ENCODE measurements around the gene TMEM9B.
A peak's percentile ranks its signal among the peaks of the same experiment; 100 is the strongest.

Gene TMEM9B

GRCh38 chr11:8928981-8929615 lies 35.1 kb downstream of the TMEM9B start:
- no peak overlapping the region for H3K27ac Mint-ChIP-seq

GRCh38 chr11:8928205-8928604 lies 36.0 kb downstream of the TMEM9B start:
- H3K27ac Mint-ChIP-seq = no peak overlapping the region
- H3K4me3 Mint-ChIP-seq = no peak overlapping the region
- no peak for ATAC-seq (ENCODE audit: low read depth)
- H3K9me3 Mint-ChIP-seq = no peaks in the 10 kb centered on the region
- DNase-seq (ENCODE audit: low spot score in 2 of 2) = no peak
- no peaks in the 10 kb centered on the region for H3K4me1 Mint-ChIP-seq
- H3K36me3 Mint-ChIP-seq = no peaks in the 10 kb centered on the region
- peaks cover 3% of the 10 kb centered on the region for H3K27me3 Mint-ChIP-seq

More at GRCh38 chr11:8928981-8929615, 35.1 kb downstream of the TMEM9B start:
- Mint-ChIP-seq H3K9me3 (no peaks in the 10 kb centered on the region), H3K4me1 (no peaks in the 10 kb centered on the region), H3K27me3 (peaks cover 3% of the 10 kb centered on the region), H3K4me3 (no peak overlapping the region), H3K36me3 (no peaks in the 10 kb centered on the region)
- ATAC-seq (ENCODE audit: low read depth) = no peak
- DNase-seq (ENCODE audit: low spot score in 2 of 2) = no peak

GRCh38 chr11:8927233-8927632 lies 37.0 kb downstream of the TMEM9B start:
- H3K36me3 Mint-ChIP-seq = no peaks in the 10 kb centered on the region
- no peak for DNase-seq (ENCODE audit: low spot score in 2 of 2)
- no peaks in the 10 kb centered on the region for H3K9me3 Mint-ChIP-seq
- H3K27me3 Mint-ChIP-seq = peaks cover 3% of the 10 kb centered on the region
- no peak overlapping the region for H3K4me3 Mint-ChIP-seq
- no peak for ATAC-seq (ENCODE audit: low read depth)
- H3K27ac Mint-ChIP-seq = no peak overlapping the region
- no peaks in the 10 kb centered on the region for H3K4me1 Mint-ChIP-seq

GRCh38 chr11:8926236-8926635 lies 38.0 kb downstream of the TMEM9B start:
- Mint-ChIP-seq H3K36me3 (no peaks in the 10 kb centered on the region), H3K27me3 (peaks cover 3% of the 10 kb centered on the region), H3K9me3 (no peaks in the 10 kb centered on the region), H3K4me1 (no peaks in the 10 kb centered on the region), H3K4me3 (no peak overlapping the region), H3K27ac (no peak overlapping the region)
- DNase-seq (ENCODE audit: low spot score in 2 of 2) = no peak
- no peak for ATAC-seq (ENCODE audit: low read depth)

- Mint-ChIP-seq H3K4me3 (no peak overlapping the region), H3K27ac (no peak overlapping the region), H3K4me1 (no peaks in the 10 kb centered on the region), H3K9me3 (no peaks in the 10 kb centered on the region), H3K36me3 (no peaks in the 10 kb centered on the region), H3K27me3 (peaks cover 3% of the 10 kb centered on the region)
- ATAC-seq (ENCODE audit: low read depth) (no peak), DNase-seq (ENCODE audit: low spot score in 2 of 2) (no peak)
Observed at GRCh38 chr11:8925711-8926110, 38.5 kb downstream of the TMEM9B start.

GRCh38 chr11:8922691-8923090 lies 41.6 kb downstream of the TMEM9B start:
- DNase-seq (ENCODE audit: low spot score in 2 of 2) = no peak
- H3K9me3 Mint-ChIP-seq = no peaks in the 10 kb centered on the region
- no peak for ATAC-seq (ENCODE audit: low read depth)
- H3K27ac Mint-ChIP-seq = no peak overlapping the region
- no peaks in the 10 kb centered on the region for H3K36me3 Mint-ChIP-seq
- no peaks in the 10 kb centered on the region for H3K27me3 Mint-ChIP-seq
- no peak overlapping the region for H3K4me3 Mint-ChIP-seq
- H3K4me1 Mint-ChIP-seq = no peaks in the 10 kb centered on the region

GRCh38 chr11:8917157-8917825 lies 47.0 kb downstream of the TMEM9B start:
- Mint-ChIP-seq H3K36me3 (no peaks in the 10 kb centered on the region), H3K4me3 (no peak overlapping the region), H3K4me1 (peaks cover 10% of the 10 kb centered on the region), H3K9me3 (no peaks in the 10 kb centered on the region), H3K27ac (no peak overlapping the region), H3K27me3 (no peaks in the 10 kb centered on the region)
- no peak for DNase-seq (ENCODE audit: low spot score in 2 of 2)
- ATAC-seq (ENCODE audit: low read depth) = no peak

GRCh38 chr11:8914661-8915018 lies 49.6 kb downstream of the TMEM9B start:
- ATAC-seq (ENCODE audit: low read depth) (no peak), DNase-seq (ENCODE audit: low spot score in 2 of 2) (no peak)
- peaks cover 2% of the 10 kb centered on the region for H3K27me3 Mint-ChIP-seq
- H3K4me1 Mint-ChIP-seq = peaks cover 21% of the 10 kb centered on the region
- H3K27ac Mint-ChIP-seq = peak overlapping the region; percentile 50
- no peak overlapping the region for H3K4me3 Mint-ChIP-seq
- no peaks in the 10 kb centered on the region for H3K36me3 Mint-ChIP-seq
- no peaks in the 10 kb centered on the region for H3K9me3 Mint-ChIP-seq

GRCh38 chr11:8913961-8914660 lies 50.1 kb downstream of the TMEM9B start:
- peaks cover 2% of the 10 kb centered on the region for H3K27me3 Mint-ChIP-seq
- no peaks in the 10 kb centered on the region for H3K9me3 Mint-ChIP-seq
- DNase-seq (ENCODE audit: low spot score in 2 of 2) (peak; percentile 21 to 28), ATAC-seq (ENCODE audit: low read depth) (peak; percentile 54)
- H3K27ac Mint-ChIP-seq = peak overlapping the region; percentile 50
- H3K4me3 Mint-ChIP-seq = peak overlapping the region; percentile 73
- no peaks in the 10 kb centered on the region for H3K36me3 Mint-ChIP-seq
- peaks cover 21% of the 10 kb centered on the region for H3K4me1 Mint-ChIP-seq

- H3K9me3 Mint-ChIP-seq = no peaks in the 10 kb centered on the region
- H3K36me3 Mint-ChIP-seq = no peaks in the 10 kb centered on the region
- H3K4me1 Mint-ChIP-seq = peaks cover 24% of the 10 kb centered on the region
- ATAC-seq (ENCODE audit: low read depth) (peak; percentile 56), DNase-seq (ENCODE audit: low spot score in 2 of 2) (peak; percentile 32 to 51)
- peak within 1 kb of the TSS; percentile 58 for H3K27ac Mint-ChIP-seq
- H3K4me3 Mint-ChIP-seq = peak within 1 kb of the TSS; percentile 95
- H3K27me3 Mint-ChIP-seq = peaks cover 2% of the 10 kb centered on the region
Observed at GRCh38 chr11:8911029-8911823, 53.0 kb downstream of the TMEM9B start, which contains the start of gene AKIP1. Gene AKIP1, plus strand, starts transcription at chr11:8911189. Its CDS starts 261 bp downstream, at chr11:8911450.

GRCh38 chr11:8910649-8911026 lies 53.6 kb downstream of the TMEM9B start:
- peaks cover 2% of the 10 kb centered on the region for H3K27me3 Mint-ChIP-seq
- peak overlapping the region; percentile 95 for H3K4me3 Mint-ChIP-seq
- H3K27ac Mint-ChIP-seq = peak overlapping the region; percentile 58
- ATAC-seq (ENCODE audit: low read depth) (peak; percentile 6), DNase-seq (ENCODE audit: low spot score in 2 of 2) (no peak)
- H3K36me3 Mint-ChIP-seq = no peaks in the 10 kb centered on the region
- H3K4me1 Mint-ChIP-seq = peaks cover 24% of the 10 kb centered on the region
- no peaks in the 10 kb centered on the region for H3K9me3 Mint-ChIP-seq

GRCh38 chr11:8908099-8908498 lies 56.1 kb downstream of the TMEM9B start:
- H3K4me3 Mint-ChIP-seq = no peak overlapping the region
- peaks cover 15% of the 10 kb centered on the region for H3K4me1 Mint-ChIP-seq
- DNase-seq (ENCODE audit: low spot score in 2 of 2) (no peak), ATAC-seq (ENCODE audit: low read depth) (no peak)
- H3K36me3 Mint-ChIP-seq = no peaks in the 10 kb centered on the region
- H3K9me3 Mint-ChIP-seq = no peaks in the 10 kb centered on the region
- peaks cover 2% of the 10 kb centered on the region for H3K27me3 Mint-ChIP-seq
- H3K27ac Mint-ChIP-seq = no peak overlapping the region

- Mint-ChIP-seq H3K27me3 (peaks cover 4% of the 10 kb centered on the region), H3K4me3 (no peak overlapping the region), H3K36me3 (peaks cover 1% of the 10 kb centered on the region), H3K27ac (no peak overlapping the region), H3K9me3 (peaks cover 5% of the 10 kb centered on the region), H3K4me1 (peaks cover 12% of the 10 kb centered on the region)
- ATAC-seq (ENCODE audit: low read depth) (no peak), DNase-seq (ENCODE audit: low spot score in 2 of 2) (no peak)
Observed at GRCh38 chr11:8907116-8907515, 57.1 kb downstream of the TMEM9B start.

Data from memory B cell (primary cell).